ENCODE results near the gene HLCS.

GRCh38 chr21:36980280-36981048 lies 14.0 kb upstream of the HLCS start:
- TF ChIP-seq EZH2 (IDR thresholded peaks at IDR 0.05; ENCODE audit: borderline replicate concordance, control insufficient read depth, low read depth, low read length): no peak
- TF ChIP-seq POLR2A (IDR thresholded peaks at IDR 0.05; ENCODE audit: low read depth, low read length): no peak
- TF ChIP-seq CTCF (IDR thresholded peaks at IDR 0.05 in 2 of 3, conservative IDR thresholded peaks at IDR 0.05 in 1 of 3; ENCODE audit: control insufficient read depth in 2 of 3, extremely low read depth in 1 of 3, insufficient read depth in 1 of 3, low read depth in 3 of 3, low read length in 3 of 3): no peak
- TF ChIP-seq NFYB (IDR thresholded peaks at IDR 0.05; ENCODE audit: insufficient read depth, low read depth, low read length): no peak
- no peak for TF ChIP-seq ZNF24 (IDR thresholded peaks at IDR 0.05)
- no peak for TF ChIP-seq MAX (IDR thresholded peaks at IDR 0.05; ENCODE audit: low read depth, low read length)
- no peak for TF ChIP-seq KDM1A (IDR thresholded peaks at IDR 0.05; ENCODE audit: borderline replicate concordance)
- TF ChIP-seq GABPA (IDR thresholded peaks at IDR 0.05; ENCODE audit: low read depth): no peak
- TF ChIP-seq TAF1 (IDR thresholded peaks at IDR 0.05; ENCODE audit: borderline replicate concordance, low read depth, low read length): no peak

Data from GM12878 (cell line).